WTC11 (cell line): ENCODE data around the gene LRCH4. TPM values are rescaled to one million over a fixed set of nuclear protein-coding genes. Genes with fewer than 3 reads are reported as not detected.

ENCODE experiments used
- ATAC-seq: fragments of 200-7000 bp; cut with Tn5 transposase; 2 replicates; pipeline ENCODE4 v1.10.0; 2021; ENCODE audit warnings: mild to moderate bottlenecking, moderate library complexity
- CTCF ChIA-PET: fragments of 300-600 bp; sonication (Branson Sonifier 250); formaldehyde crosslinking; loops from one replicate; lab custom pipeline; 2021; ENCODE audit warnings: antibody characterized with exemption; lab: Charles Lee
- POLR2A ChIA-PET: fragments of 350-600 bp; sonication (Branson Sonifier 250); formaldehyde crosslinking; loops from one replicate; lab custom pipeline; 2021; ENCODE audit warnings: antibody characterized with exemption; lab: Charles Lee
- DNase-seq: peaks from one replicate; pipeline ENCODE4 v3.0.0; 2021; ENCODE audit warnings: low spot score
- H3K27ac Mint-ChIP-seq: 2 replicates; pipeline ENCODE4 v1.8.0; 2021; ENCODE audit warnings: mixed read lengths
- H3K27me3 Mint-ChIP-seq: 2 replicates; pipeline ENCODE4 v1.8.0; 2021; ENCODE audit warnings: low read depth, mild to moderate bottlenecking, moderate library complexity, mixed read lengths
- H3K36me3 Mint-ChIP-seq: 2 replicates; pipeline ENCODE4 v1.8.0; 2021; ENCODE audit warnings: mixed read lengths
- H3K4me1 Mint-ChIP-seq: 2 replicates; pipeline ENCODE4 v1.8.0; 2022; ENCODE audit warnings: mixed read lengths
- H3K4me3 Mint-ChIP-seq: 2 replicates; pipeline ENCODE4 v1.8.0; 2021; ENCODE audit warnings: mild to moderate bottlenecking, moderate library complexity, mixed read lengths
- H3K9me3 Mint-ChIP-seq: 2 replicates; pipeline ENCODE4 v1.8.0; 2021; ENCODE audit warnings: mixed read lengths
- AR ChIP-seq: fragments of 250-450 bp; sonication (Bioruptor Pico); IDR thresholded peaks from 2 replicates; pipeline ENCODE4 v1.9.0; 2021; ENCODE audit warnings: mild to moderate bottlenecking
- ATF2 ChIP-seq: sonication (generic); formaldehyde crosslinking; IDR thresholded peaks from 2 replicates; pipeline ENCODE4 v1.8.1; 2022; ENCODE audit warnings: low read depth, missing genetic modification reagents, borderline replicate concordance
- ATF3 ChIP-seq: sonication (generic); formaldehyde crosslinking; conservative IDR thresholded peaks from 2 replicates; pipeline ENCODE4 v1.8.1; 2022; ENCODE audit warnings: mild to moderate bottlenecking, missing genetic modification reagents
- CBFB ChIP-seq: sonication (generic); formaldehyde crosslinking; IDR thresholded peaks from 2 replicates; pipeline ENCODE4 v1.8.1; 2022; ENCODE audit warnings: mild to moderate bottlenecking, low read depth, missing genetic modification reagents
- CREB1 ChIP-seq: sonication (generic); formaldehyde crosslinking; IDR thresholded peaks from 2 replicates; pipeline ENCODE4 v1.8.0; 2023; ENCODE audit warnings: mild to moderate bottlenecking, missing genetic modification reagents
- ESRRA ChIP-seq: sonication (generic); formaldehyde crosslinking; IDR thresholded peaks from 2 replicates; pipeline ENCODE4 v1.8.1; 2022; ENCODE audit warnings: mild to moderate bottlenecking, missing genetic modification reagents, borderline replicate concordance
- FOXK1 ChIP-seq: sonication (generic); formaldehyde crosslinking; IDR thresholded peaks from 2 replicates; pipeline ENCODE4 v1.8.0; 2022; ENCODE audit warnings: mild to moderate bottlenecking, moderate library complexity, missing genetic modification reagents
- FOXP1 ChIP-seq: sonication (generic); formaldehyde crosslinking; IDR thresholded peaks from 2 replicates; pipeline ENCODE4 v1.8.0; 2022; ENCODE audit warnings: missing genetic modification reagents, mild to moderate bottlenecking, moderate library complexity, borderline replicate concordance
- GRHL2 ChIP-seq: fragments of 250-450 bp; sonication (Bioruptor Pico); IDR thresholded peaks from 2 replicates; pipeline ENCODE4 v1.8.0; 2022; ENCODE audit warnings: mild to moderate bottlenecking, moderate library complexity; ENCODE audit not compliant: insufficient replicate concordance, severe bottlenecking
- HMGXB4 ChIP-seq: sonication (generic); formaldehyde crosslinking; IDR thresholded peaks from 2 replicates; pipeline ENCODE4 v1.8.1; 2023; ENCODE audit warnings: mild to moderate bottlenecking, moderate library complexity, missing genetic modification reagents
- IRF1 ChIP-seq: sonication (generic); formaldehyde crosslinking; IDR thresholded peaks from 2 replicates; pipeline ENCODE4 v1.8.0; 2023; ENCODE audit warnings: missing genetic modification reagents
- IRF2 ChIP-seq: sonication (generic); formaldehyde crosslinking; IDR thresholded peaks from 2 replicates; pipeline ENCODE4 v1.8.0; 2022; ENCODE audit warnings: low read depth, missing genetic modification reagents, borderline replicate concordance
- JAZF1 ChIP-seq: fragments of 250-450 bp; sonication (Bioruptor Pico); IDR thresholded peaks from 2 replicates; pipeline ENCODE4 v1.9.0; 2021; ENCODE audit warnings: moderate library complexity, mild to moderate bottlenecking, inconsistent platforms
- NR3C1 ChIP-seq: sonication (generic); formaldehyde crosslinking; conservative IDR thresholded peaks from 2 replicates; pipeline ENCODE4 v1.8.1; 2023; ENCODE audit warnings: low read depth, mild to moderate bottlenecking, missing genetic modification reagents
- PRDM15 ChIP-seq: sonication (generic); formaldehyde crosslinking; IDR thresholded peaks from 2 replicates; pipeline ENCODE4 v1.8.0; 2022; ENCODE audit warnings: missing genetic modification reagents
- SP1 ChIP-seq: sonication (generic); formaldehyde crosslinking; conservative IDR thresholded peaks from 2 replicates; pipeline ENCODE4 v1.8.1; 2022; ENCODE audit warnings: missing genetic modification reagents
- ZNF263 ChIP-seq: sonication (generic); formaldehyde crosslinking; IDR thresholded peaks from 2 replicates; pipeline ENCODE4 v1.8.1; 2022; ENCODE audit warnings: low read depth, mild to moderate bottlenecking, moderate library complexity, missing genetic modification reagents
- ZNF281 ChIP-seq: sonication (generic); formaldehyde crosslinking; IDR thresholded peaks from 2 replicates; pipeline ENCODE4 v1.8.0; 2023; ENCODE audit warnings: mild to moderate bottlenecking, missing genetic modification reagents
- ZNF317 ChIP-seq: sonication (generic); formaldehyde crosslinking; IDR thresholded peaks from 2 replicates; pipeline ENCODE4 v1.8.1; 2023; ENCODE audit warnings: low read depth, mild to moderate bottlenecking, moderate library complexity, missing genetic modification reagents, borderline replicate concordance
- ZNF416 ChIP-seq: fragments of 250-450 bp; sonication (Bioruptor Pico); IDR thresholded peaks from 2 replicates; pipeline ENCODE4 v1.9.0; 2021; ENCODE audit warnings: mild to moderate bottlenecking, inconsistent platforms
- total RNA-seq: library from RNA; stranded (reverse); gene quantifications from 3 replicates; pipeline ENCODE4 v1.2.3, GENCODE V29; 2021

LRCH4 gene
- total RNA-seq, 1 experiment from 2014 or later = 56.7 TPM

GRCh38 chr7:100553032-100553431 lies 32.9 kb downstream of the LRCH4 start:
- no peaks in the 10 kb centered on the region for H3K27me3 Mint-ChIP-seq
- TF ChIP-seq FOXP1 (no peak), ATF2 (CRISPR knock-in tag) (no peak), CBFB (CRISPR knock-in tag) (no peak), IRF1 (CRISPR knock-in tag) (no peak), JAZF1 (CRISPR knock-in tag) (no peak), PRDM15 (CRISPR knock-in tag) (no peak), GRHL2 (CRISPR knock-in tag) (no peak), FOXK1 (CRISPR knock-in tag) (no peak), CREB1 (CRISPR knock-in tag) (no peak), ZNF263 (CRISPR knock-in tag) (no peak)
- TF ChIP-seq, all 79 proteins: peak for 0
- peaks cover 5% of the 10 kb centered on the region for H3K36me3 Mint-ChIP-seq
- ChIA-PET POLR2A (no interaction called here), CTCF (interaction anchor here (0.6 to 0.8 kb wide), 2 partner anchors 84 to 87 kb away, joined by 3 read pairs; no protein-coding TSS in a partner anchor)
- H3K4me3 Mint-ChIP-seq = no peak overlapping the region
- no peaks in the 10 kb centered on the region for H3K9me3 Mint-ChIP-seq
- ATAC-seq = no peak
- no peaks in the 10 kb centered on the region for H3K4me1 Mint-ChIP-seq
- no peak overlapping the region for H3K27ac Mint-ChIP-seq
- no peak for DNase-seq

- DNase-seq (no peak), ATAC-seq (no peak)
- Mint-ChIP-seq H3K27me3 (no peaks in the 10 kb centered on the region), H3K27ac (peak overlapping the region; percentile 42; the same call in 1 of the 2 replicates), H3K36me3 (peaks cover 5% of the 10 kb centered on the region), H3K4me3 (no peak overlapping the region), H3K4me1 (peaks cover 3% of the 10 kb centered on the region; the same call in 1 of the 2 replicates), H3K9me3 (no peaks in the 10 kb centered on the region)
- ChIA-PET CTCF (interaction anchor here (0.6 kb wide), 1 partner anchor 83 kb away, joined by 3 read pairs; no protein-coding TSS in a partner anchor), POLR2A (no interaction called here)
- TF ChIP-seq ZNF281 = no peak
- TF ChIP-seq HMGXB4 = no peak
- TF ChIP-seq ESRRA (CRISPR knock-in tag) = no peak
- TF ChIP-seq IRF2 = no peak
- TF ChIP-seq ZNF416 = no peak
- no peak for TF ChIP-seq SP1 (CRISPR knock-in tag)
- TF ChIP-seq NR3C1 (CRISPR knock-in tag) = no peak
- no peak for TF ChIP-seq ATF3 (CRISPR knock-in tag)
- TF ChIP-seq ZNF317 (CRISPR knock-in tag) = no peak
- TF ChIP-seq IRF1 (CRISPR knock-in tag) = no peak
- no peak for TF ChIP-seq AR (CRISPR knock-in tag)
Observed at GRCh38 chr7:100552532-100552931, 33.4 kb downstream of the LRCH4 start.
